ENCODE data around the gene MAML3.

The MAML3 gene

DNA sequence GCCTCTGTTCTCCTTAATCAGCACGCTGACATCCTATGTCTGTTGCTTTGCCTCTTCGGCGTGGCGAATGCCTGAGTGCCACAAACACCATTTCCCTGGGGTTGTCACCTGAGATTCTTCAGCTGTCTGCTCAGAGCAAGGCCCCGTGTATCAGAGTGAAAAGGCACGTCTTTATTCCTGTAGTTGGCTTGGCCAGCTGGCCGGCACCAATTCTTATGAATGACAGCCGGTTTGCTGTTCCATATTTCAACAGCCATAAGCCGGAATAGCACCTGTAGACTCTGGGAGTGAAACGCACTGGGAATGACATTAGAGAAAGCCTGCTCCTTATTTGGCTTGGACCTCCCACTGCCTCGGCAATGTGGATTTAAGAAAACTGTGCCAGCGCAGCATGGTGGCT lies 399.0 kb downstream of the MAML3 start:
- DNase-seq (ENCODE audit: low read depth) = no peak

DNA sequence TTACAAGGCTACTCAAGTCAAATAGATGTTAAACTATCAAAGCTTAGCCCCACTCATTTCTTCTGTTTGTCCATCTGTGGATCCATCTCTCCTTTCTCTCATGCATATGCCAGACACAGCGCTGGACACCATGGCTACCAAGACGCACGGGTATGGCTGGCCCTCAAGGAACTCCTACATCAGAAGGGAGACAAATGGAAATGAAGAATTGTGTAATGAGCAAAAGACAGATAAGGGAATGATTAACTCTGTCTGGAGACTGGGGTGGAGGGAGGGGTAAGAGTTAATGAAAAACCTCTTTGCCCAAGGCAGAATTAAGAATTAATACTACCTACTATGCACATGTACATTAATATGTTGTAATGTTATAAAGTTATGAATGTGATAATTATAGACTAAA lies 400.3 kb downstream of the MAML3 start:
- no peak for DNase-seq (ENCODE audit: low read depth)

DNA sequence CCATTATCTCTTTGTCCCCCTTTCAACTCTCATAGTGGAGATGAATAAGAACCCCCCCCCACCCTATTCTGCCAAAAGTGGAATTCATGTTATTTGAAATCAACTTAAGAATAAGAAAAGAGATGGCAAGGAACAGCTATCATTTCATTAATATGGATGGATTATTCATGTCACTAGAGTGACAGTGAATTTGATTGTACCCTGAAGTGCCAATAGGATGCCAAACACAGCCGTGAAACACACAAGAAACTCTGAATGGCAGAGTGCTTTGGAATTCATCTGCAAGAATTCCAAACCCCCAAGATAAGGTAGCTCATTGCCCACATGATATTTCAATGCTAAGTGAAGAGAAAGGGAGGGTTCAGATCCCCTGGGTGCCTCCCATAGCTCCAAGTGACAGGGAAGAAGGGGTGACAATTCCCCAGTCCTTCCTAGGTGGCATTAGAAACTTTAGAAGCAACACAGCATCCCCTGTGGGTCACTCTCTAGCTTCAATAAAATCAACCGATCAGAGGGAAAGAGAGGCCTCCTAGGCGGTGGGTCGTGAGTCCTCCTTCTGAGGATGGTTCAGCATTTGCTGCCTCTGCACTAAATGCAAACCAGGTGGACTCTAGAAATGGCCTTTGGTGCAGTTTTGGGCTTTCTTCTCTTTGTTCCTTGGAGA lies 404.0 kb downstream of the MAML3 start:
- DNase-seq (ENCODE audit: low read depth) = no peak

DNA sequence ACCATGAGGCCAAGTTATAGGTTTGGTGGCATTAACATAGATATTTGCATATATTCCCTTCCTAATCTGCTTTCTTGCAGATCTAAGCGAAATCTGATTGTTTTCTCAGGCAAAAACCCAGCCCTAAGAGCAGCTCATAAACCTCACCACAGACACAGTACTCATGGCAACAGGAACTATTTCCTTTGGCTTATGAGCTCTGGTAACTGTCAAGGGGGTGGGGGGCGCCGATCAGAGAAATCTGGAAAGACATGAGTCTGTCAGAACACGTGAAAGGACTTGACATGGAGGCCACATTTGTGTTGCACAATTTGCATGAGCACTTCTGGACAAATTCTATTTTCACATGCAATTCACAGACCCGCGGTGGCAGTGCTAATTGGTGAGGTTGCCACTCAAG lies 404.6 kb downstream of the MAML3 start:
- no peak for DNase-seq (ENCODE audit: low read depth)

DNA sequence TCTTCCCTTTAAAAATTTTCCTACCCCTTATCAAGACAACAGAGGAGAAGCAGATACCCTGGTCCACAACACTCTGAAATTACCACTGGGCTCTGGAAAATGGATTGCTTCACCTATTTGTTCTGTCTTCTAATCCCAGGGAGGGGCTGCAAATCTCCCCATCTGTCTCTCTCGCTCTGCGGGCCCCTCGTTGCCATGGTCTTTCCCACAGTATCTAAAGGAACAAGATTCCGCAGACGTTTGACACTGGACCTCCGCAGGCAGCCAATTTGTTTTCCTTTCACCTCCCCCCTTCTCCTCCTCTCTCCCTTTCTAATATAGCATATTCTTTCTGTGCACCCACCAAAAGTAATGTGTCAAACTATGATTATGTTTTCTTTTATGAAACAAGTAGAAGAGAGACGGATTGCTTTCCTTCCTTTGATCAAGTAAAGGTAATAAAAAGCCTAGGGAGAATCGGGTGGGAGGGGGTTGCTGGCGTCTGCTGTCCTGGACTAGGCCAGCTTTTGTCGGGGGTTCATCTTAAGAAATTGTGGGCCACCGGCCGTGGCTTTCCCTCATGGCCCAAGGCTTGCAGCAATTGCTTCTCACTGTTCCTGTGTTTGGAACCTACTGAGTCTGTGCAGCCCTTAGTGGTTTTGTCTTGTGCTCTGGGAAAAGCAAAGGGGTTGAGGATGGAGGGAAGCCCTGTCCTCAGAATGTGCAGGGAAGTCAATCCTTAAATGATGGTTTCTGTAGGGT lies 407.4 kb downstream of the MAML3 start:
- no peak for DNase-seq (ENCODE audit: low read depth)

DNA sequence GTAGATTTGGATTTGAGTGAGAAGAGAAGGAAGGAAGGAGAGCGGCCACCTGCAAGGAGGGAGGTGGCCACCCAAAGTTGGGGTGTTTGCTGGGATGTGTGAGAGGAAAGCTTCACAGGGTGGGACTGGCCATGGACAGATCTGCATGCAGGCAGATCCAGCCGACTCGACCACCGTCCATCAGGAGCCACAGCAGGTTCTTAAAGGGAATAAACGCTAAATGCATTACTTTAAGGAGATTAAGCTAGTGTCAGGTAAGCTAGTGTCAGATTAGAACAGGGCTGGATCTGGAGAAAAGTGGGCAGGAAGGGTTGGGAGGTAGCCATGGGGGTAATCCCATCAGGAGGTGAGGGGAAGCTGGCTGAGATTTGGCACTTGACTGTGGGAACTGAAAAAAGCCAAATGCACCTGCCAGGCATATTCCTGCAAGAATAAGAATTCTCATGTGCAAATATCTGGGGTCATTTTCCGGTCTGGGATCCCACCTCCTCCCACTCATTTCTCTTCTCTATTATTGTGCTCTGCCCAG lies 408.8 kb downstream of the MAML3 start:
- DNase-seq (ENCODE audit: low read depth) = no peak

DNA sequence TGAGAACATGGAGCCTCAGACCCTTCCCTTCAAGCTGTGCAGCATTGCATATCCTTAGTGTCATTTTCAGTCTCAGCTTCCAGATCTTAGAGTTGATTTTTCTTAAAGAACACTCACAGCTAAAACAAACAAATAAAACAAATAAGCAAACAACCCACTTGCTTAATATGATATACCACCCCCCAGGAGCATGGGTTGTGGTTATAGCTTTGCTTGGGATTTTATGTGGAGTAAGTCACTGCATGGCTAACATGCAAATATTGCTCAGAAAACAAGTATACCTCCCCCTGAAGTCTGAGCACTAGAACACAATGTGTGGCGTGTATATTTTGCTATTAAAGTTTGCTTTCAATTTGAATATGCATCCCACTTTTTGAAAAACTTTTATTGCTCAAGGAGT lies 409.8 kb downstream of the MAML3 start:
- DNase-seq (ENCODE audit: low read depth) = no peak

DNA sequence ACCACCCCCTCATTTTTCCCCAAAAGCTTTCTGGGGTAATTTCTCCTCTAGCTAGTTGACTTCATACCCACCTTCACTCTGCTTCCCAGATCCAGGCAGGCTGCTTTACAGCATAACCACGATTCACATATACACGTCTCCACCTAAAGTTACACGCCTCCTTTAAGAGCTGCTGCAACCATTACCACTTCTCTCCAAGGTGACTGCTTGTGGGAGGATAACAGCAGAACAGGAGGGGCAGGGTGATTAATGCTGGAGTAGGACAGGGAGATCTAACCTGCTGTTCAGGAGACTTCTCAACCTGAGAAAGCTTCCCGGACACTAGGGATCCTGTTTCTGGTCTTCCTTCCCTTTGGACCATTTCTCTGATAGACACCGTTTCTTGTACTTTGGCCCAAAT lies 411.0 kb downstream of the MAML3 start:
- DNase-seq (ENCODE audit: low read depth) = no peak

DNA sequence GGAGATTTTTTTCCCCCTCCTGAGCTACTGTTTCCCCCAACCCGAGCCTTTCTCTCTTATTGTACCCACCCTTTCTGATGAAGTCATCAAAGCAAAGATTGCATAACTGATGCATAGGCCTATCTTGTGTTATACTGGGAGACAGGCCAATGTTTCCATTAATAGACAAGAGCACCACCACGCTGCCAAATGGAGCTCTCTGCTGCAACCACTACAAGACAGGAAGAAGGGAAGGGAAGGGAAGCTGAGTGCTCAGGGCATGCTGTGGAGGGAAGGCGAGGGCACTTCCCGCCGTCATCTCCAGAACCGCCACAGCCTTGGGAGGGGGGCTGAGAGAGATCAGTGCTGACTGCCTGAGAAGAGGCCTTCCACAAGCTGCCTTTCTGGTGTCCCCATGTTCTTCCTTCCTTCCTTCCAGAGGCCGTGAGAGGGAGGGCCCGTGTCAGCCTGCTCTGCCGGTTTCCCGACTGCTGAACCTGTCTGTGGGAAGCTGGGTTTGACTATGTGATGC lies 413.4 kb downstream of the MAML3 start:
- peak; percentile 20 for DNase-seq (ENCODE audit: low read depth)

DNA sequence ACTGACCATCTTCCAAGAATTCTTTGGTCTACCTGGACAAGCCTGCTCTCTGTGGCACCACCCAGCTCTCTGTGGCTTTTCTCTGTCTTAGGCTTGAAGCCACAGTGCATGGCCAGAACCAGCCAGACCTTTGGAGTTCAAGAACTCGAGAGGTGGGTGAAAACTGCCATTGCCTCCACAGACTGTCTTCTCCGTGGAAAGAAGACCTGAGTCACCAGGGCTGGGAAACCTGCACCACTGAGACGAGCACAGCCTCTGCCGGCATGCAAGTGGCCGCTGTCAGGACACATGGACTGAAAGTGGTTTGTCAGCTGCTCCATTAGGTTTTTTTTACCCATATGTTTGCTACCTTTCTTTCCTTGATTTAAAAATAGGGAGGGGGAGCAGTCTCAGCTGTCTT lies 413.9 kb downstream of the MAML3 start:
- no peak for DNase-seq (ENCODE audit: low read depth)

DNA sequence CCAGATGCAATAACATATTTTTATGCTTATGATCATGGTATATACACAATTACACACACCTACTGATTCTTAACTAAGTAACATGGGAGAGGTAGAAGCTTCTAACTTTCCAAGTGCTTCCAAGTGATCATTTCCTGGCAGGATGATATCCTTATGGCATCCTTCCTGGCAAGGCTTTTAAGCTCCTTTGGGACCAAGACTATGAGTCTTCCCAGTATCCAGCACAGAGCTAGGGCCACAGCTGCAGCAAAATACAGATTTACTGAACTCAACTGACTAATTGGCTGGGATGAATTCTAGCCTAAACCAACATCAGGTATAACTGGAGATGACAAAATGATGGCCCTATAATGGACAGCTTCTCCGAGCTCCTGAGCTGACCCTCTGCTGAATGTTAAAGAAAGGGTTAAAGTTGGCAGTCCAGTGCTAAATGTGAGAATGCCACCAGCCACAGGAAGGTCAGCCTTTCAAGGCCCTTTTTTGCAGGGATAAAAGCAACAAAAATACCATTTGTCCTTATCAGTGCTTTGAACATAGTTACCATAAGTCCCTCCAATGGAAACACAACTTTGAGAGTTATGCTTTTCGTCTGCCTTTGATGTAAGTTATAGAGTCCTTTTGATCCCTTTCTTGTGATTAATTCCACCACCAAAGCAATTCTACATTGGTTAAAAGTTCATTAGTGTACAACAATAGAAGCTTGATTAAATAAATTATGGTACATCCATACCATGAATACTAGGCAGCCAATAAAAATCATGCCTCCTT lies 415.0 kb downstream of the MAML3 start:
- DNase-seq (ENCODE audit: low read depth) = no peak

DNA sequence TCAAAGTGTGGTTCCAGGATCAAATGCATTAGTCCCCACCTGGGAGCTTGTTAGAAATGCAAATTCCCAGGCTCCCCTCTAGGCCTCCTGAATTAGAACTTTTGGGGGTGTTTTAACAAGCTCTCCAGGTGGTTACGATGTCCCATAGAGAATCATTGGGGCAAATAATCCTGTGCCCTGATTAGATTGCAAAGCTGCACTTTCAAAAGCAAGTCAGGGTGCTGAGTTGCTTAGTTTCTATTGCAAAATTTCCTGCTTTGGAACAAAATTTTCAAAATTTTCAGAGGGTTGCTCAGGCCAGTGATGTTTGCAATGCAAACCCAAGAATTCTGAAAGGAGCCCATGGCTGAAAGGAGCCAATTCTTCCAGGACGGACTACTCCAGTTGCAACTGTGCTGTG lies 417.3 kb downstream of the MAML3 start:
- no peak for DNase-seq (ENCODE audit: low read depth)

DNA sequence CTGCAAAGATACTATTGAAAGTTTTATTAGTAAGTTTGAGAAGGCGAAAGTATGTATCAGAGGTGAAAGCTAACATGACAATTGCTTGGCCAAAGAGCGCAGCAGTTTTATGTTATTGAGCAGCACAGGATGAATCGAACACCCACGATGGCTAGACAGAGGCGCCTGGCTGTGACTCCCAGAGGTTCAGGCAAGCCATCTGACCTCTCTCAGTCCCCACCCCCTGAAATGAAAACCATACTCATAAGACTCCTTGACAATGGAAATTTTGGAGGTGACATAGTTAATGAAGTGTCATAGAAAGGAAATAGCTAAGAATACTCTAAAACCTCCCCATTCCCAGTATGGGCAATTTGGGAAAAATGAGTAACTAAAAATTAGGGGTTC lies 417.7 kb downstream of the MAML3 start:
- DNase-seq (ENCODE audit: low read depth) = no peak

DNA sequence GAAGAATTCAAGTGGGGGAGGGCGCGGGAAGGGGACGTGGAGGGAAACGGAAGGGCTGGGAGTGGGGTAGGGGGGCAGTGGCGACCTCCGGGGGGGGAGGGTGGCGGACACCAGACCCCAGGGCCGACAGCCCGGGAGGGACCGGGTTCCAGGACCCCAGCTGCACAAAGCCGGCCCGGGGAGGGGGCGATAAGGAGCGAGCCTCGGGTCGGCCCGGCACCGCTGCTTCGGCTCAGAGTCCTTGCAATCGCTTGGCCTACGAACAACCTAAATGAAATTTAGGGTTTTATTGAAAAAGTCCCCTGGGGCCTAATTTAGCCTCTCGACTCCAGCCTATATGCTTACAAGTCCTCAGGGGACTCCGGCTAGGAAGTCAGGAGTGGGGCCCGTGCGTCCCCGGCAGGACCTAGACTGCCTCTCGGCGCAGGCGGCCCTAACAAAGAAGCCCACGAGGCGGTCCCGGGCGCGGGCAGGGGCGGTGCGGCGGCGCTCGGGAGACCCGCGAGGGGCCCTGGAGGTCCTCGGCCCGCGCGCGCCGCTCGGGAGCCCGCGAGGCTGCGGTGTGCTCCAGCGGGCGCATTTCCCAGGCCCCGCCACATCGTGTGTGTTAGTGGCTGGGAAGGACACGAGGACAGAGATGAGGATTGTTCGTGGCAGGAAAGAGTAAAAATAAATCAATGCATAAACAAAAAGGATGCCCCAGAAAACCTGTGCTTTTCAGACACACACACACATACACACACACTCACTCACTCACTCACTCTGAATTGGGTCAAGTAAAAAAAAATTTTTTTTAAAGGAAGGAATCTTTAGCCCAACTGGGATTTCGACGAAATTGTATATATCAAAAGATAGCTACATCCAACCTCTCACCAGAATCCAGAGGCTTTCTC lies 418.4 kb downstream of the MAML3 start:
- no peak for DNase-seq (ENCODE audit: low read depth)

DNA sequence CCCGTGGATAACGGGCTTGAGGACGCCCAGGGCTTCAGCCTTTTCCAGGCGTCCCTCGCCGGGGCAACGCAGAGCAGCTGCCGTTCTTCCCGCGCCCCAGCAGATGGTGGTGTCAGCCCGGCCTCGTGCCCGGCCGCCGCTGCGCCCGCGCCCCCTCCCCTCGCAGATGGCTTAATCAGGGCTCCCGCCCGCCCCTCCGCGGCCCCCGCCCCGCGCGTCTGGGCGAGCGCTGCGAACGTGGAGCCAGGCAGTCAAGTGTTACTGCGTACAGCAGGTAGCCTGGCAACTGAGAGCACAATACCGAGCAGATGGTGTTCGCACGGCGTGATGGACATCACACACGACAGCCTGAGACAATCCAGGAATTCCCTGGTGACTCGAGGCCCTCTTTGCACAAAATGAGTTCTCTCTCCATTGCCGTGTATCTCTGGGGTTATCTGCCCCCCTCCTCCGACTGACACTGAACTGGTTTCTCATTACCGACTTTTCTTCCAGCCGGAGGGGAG lies 419.1 kb downstream of the MAML3 start:
- DNase-seq (ENCODE audit: low read depth) = peak; percentile 15

DNA sequence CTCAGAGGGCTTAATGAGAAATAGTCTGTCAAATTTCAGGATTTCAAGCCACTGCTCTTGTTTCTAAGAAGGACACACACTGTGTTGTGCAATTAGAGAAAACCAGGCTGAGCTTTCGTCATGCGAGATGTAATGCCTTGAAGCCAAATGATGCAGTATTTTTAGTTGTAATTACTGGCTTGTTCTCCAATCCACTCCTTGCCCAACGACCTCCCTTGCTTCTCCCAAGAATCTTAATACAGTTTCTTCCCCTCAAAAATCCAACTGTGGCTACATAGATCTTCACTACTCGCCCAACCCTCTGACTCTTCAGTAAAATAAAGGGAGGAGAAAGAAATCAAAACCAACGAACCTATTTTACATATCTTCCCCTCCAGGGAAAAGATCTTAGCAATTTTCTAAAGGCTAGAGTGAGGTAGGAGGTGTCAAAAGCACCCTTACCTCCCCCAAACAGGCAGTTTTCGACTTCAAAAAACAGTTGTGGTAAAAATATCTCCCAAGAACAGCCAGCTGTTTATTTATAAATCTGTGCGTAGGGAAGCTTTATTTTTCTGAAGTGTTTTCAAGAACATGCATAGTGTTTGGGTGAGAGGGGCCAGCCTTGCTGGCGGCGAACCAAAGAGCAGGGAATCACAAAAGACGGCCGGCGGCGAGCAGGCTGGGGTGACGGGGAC lies 419.6 kb downstream of the MAML3 start:
- DNase-seq (ENCODE audit: low read depth) = no peak

DNA sequence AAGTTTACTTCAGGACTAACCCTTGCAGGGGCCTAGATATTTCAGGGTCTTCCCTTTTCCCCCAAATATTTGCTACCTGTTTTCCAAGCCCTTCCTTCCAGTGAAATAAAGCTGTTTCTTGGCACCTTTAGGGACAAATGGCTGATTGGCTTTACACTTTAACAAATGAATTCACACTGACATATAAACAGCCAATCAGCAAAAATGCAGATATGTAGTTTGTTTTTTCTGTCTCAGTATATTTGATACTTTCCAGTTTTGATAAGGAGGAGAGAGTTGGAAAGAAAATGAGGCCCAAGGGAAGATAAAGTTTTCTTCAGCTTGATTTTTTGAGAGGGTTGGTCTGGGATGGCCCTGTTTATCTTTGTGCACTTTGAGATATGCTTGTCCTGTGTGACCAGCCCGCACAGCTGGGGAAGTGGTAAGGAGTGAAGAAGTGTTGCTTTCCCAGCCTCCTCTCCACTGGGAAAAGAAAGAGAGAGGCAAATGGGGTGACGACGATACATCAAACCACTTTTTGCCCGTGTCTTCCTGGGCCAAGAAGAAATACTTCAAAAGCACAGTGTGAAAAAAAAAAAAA lies 420.9 kb downstream of the MAML3 start:
- no peak for DNase-seq (ENCODE audit: low read depth)

DNA sequence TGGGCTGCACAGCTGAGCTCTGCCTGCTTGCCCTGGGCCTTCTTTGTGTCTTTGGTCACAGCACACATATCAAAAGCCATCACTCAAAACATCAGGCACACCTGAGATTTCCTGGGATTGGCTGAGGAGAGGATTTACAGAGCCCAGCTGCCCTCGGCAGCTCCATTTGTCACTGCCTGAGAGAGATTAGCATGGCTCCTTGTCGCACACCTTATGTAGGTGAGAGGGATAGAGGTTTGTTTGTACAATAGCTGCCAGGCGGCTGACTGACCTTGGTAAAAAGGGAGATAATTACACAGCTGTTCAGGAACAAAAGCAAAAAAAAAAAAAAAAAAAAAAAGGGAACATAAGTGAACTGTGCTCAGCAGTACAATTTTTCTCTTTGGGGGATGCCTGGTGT lies 425.1 kb downstream of the MAML3 start:
- no peak for DNase-seq (ENCODE audit: low read depth)

DNA sequence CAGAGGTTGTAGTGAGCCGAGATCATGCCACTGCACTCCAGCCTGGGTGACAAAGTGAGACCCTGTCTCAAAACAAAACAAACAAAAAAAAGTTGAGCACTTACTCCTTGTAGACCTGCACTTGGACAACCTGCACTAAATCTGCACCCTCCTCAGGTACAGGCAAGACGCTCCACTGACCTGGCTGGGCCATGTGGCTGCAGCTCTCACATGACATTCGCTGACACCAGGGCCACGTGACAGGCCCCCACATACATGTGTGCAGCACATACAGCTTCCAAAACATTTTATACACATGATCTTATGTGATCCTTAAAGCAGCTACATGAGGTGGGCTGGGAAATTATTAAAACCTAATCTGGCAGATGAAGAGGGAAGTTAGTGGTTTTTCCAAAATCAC lies 425.8 kb downstream of the MAML3 start:
- no peak for DNase-seq (ENCODE audit: low read depth)

DNA sequence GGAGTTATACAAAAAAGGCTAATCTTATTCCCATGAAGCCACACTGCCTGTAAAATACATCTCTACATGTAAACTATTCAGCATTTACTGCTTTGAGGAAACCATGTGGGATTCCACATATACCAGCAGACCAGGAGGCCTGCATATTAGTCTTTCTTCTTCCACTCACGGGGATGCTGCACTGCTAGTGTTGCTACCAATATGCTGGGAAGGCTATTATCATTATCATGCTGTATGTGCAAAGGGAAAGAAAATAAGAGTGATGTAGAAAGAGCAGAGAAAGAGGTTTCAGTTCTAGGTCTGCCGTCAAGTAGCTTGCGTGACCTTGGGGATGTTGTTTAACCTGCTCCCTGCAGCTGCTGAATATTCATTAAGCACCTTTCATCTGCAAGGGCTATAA lies 427.4 kb downstream of the MAML3 start:
- no peak for DNase-seq (ENCODE audit: low read depth)

DNA sequence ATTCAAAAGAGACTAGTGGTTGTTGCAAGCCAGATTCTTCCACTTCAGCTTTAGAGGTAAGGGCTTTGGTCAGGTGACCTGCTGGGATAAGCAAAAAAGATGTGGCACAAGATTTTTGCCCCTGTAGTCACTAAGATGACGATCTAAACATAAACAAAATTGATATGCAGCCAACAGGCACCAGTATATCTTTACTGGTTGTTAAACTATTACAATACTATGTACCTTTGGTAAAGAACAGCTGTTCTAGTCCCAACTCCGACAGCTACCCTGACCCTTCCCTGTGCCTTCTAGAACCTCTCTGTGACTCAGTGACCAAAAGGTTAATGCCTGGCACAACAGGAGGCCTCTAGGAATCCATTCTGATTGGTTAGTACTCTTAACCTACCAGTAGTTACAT lies 428.7 kb downstream of the MAML3 start:
- DNase-seq (ENCODE audit: low read depth) = no peak

Measured in HS-27A (cell line).